ENCODE results near the gene NXN.

Gene NXN

DNA sequence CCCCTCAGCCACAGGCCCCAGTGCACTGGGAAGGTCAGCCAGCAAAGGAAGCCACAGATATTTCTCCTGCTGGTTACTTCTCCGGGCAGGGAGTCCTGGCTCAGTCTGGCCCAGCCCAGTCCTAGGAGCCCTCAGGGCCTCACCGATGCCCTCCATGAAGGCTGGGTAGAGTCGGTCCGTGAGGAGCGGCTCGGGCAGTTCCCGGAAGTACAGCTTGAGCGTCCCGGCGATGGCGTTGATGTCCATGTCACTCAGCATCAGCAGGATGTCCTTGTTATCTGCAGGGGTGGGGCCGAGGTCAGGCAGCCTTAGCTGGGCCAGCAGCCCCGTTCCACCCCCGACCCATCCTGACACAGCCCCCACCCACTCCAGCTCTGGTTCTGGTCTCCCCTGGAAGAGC, 31.0 kb upstream of the NXN start:
- no peak overlapping the region for H3K4me3 Mint-ChIP-seq
- no peaks in the 10 kb centered on the region for H3K36me3 Mint-ChIP-seq (ENCODE audit: low read depth)

DNA sequence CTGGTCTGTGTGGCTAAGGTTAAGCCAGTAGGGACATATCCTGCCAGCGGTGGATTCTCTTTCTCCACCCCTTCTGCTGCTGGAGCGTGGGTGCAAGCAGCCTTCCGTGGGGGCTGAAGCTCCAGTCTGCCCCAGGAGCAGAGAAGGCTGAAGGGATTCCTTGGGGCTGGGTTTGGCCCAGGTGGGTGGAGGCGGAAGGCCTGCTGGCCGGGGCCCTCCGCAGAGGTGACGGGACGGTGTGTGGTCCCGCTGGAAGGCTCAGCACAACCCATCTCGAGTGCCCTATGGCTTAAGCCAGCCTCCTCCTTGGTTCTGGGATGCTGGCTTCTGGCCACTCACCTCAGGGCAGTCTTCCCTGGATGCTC, 30.5 kb upstream of the NXN start:
- peaks cover 7% of the 10 kb centered on the region for H3K4me1 Mint-ChIP-seq
- H3K9me3 Mint-ChIP-seq: no peaks in the 10 kb centered on the region
- no peak overlapping the region for H3K4me3 Mint-ChIP-seq
- ATAC-seq (no peak), DNase-seq (no peak)
- no peaks in the 10 kb centered on the region for H3K27me3 Mint-ChIP-seq
- H3K36me3 Mint-ChIP-seq (ENCODE audit: low read depth): no peaks in the 10 kb centered on the region
- no peak overlapping the region for H3K27ac Mint-ChIP-seq

More for the DNA sequence above, 31.0 kb upstream of the NXN start:
- Mint-ChIP-seq H3K27ac (no peak overlapping the region), H3K9me3 (no peaks in the 10 kb centered on the region), H3K4me1 (peaks cover 2% of the 10 kb centered on the region), H3K27me3 (no peaks in the 10 kb centered on the region)
- no peak for DNase-seq
- no peak for ATAC-seq

DNA sequence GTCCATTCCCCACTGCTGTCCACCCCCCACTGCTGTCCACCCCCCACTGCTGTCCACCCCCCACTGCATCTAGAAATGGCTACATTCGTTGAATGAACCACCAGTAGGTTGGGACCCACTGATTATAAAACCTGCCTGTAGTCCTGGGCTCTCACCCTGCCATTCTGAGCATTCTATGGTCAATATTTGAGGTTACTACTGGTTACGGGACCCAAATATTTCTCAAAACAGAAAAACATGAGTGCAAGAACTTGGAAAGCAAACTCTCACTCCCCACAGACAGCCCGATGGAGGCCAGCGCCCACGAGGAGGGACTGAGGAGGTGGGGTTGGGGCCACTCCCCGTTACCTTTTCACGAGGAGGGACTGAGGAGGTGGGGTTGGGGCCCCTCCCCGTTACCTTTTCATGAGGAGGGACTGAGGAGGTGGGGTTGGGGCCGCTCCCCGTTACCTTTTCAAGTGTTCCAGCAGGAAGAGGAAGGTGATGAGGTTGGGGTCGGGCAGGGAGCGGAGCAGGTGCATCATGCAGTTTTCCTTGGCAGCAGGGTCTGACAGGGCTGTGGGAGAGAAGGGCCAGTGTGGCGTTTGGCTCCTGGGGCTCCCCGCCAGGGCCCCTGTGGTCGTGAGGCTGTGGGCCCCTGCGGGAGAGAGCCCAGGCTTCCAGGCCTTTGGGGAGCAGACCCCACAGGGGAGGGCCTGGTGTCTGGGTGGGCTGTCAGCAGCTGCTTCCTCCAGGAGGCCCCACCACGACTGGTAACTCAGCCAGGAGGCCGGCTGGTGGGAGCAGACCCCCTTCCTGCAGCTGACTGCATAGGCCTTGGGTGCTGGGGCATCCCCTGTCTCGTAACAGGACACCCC, 29.9 kb upstream of the NXN start:
- H3K4me3 Mint-ChIP-seq: no peak overlapping the region
- ATAC-seq (no peak), DNase-seq (no peak)
- H3K36me3 Mint-ChIP-seq (ENCODE audit: low read depth): peaks cover 2% of the 10 kb centered on the region
- H3K9me3 Mint-ChIP-seq: no peaks in the 10 kb centered on the region
- H3K27me3 Mint-ChIP-seq: no peaks in the 10 kb centered on the region
- H3K4me1 Mint-ChIP-seq: peaks cover 9% of the 10 kb centered on the region
- no peak overlapping the region for H3K27ac Mint-ChIP-seq

DNA sequence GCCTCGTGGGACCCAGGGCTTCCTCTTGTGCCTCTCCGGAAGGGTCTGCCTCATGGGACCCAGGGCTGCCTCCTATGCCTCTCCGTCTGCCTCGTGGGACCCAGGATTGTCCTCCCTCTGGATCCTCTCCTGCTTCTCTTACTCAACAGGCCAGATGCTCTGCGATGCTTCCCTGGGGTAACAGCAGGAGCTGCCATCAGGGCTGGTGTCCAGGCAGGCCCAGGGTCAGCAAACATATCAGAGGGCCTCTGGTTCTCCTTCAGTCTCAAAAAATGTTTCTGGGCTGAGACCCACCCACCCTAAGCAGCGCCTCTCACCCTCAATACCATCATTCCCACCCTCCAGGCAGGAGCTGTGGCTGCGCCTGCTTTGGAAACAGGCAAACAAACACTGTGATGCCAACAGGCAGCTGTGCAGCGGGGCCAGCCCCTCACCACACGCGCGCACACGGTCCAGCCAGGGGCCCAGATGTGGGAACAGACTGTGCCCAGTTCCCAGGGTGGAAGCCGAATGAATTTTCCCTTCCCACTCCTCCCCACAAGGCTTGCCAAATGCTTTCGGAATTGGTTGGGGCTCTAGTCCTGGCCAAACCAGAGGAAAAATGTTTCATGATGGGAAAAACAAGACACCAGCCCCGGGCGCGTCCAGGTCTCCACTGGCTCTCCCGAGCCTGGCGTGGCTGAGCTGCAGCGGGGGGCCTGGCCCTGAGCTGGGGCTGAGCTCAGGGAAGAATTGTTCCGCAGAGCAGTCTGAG, 28.6 kb upstream of the NXN start:
- H3K4me1 Mint-ChIP-seq: peaks cover 9% of the 10 kb centered on the region
- no peak for DNase-seq
- no peaks in the 10 kb centered on the region for H3K9me3 Mint-ChIP-seq
- H3K36me3 Mint-ChIP-seq (ENCODE audit: low read depth): peaks cover 2% of the 10 kb centered on the region
- no peak overlapping the region for H3K4me3 Mint-ChIP-seq
- no peak for ATAC-seq
- no peaks in the 10 kb centered on the region for H3K27me3 Mint-ChIP-seq
- no peak overlapping the region for H3K27ac Mint-ChIP-seq

DNA sequence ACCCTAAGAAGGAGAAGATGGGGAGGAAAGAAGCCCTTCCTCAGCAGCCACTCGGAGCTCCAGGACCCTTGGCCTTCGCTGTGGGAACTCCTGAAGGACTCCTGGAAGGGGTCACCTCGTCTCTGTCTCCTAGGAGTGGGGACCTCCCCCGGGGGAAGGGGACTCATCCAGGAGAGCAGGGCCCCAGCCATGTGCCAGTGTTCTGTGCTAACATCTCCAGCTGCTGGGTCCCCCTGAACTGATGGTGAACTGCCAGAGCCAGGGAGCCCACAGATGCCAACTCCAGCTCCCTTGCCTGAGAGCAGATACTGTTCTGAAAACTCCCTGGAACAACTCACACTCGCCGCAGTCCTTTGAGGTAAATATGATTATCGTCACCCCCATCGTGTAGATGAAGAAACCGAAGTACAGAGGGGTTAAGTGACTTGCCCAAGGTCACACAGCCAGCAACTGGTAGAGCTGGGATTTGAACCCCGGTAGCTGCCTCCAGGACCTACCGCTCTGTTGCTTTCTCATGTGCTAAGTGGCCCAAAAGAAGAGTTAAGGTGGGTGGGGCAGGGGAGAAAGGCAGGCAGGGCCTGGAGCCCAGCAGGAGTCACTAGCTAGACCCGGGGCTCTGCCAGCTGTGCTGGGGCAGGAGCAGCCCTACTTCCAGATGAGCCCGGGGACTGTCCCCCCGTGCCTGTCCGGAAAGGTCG, 27.9 kb upstream of the NXN start:
- peaks cover 9% of the 10 kb centered on the region for H3K4me1 Mint-ChIP-seq
- no peaks in the 10 kb centered on the region for H3K9me3 Mint-ChIP-seq
- H3K27ac Mint-ChIP-seq: no peak overlapping the region
- peaks cover 3% of the 10 kb centered on the region for H3K36me3 Mint-ChIP-seq (ENCODE audit: low read depth)
- no peak for ATAC-seq
- no peaks in the 10 kb centered on the region for H3K27me3 Mint-ChIP-seq
- DNase-seq: no peak
- H3K4me3 Mint-ChIP-seq: no peak overlapping the region

DNA sequence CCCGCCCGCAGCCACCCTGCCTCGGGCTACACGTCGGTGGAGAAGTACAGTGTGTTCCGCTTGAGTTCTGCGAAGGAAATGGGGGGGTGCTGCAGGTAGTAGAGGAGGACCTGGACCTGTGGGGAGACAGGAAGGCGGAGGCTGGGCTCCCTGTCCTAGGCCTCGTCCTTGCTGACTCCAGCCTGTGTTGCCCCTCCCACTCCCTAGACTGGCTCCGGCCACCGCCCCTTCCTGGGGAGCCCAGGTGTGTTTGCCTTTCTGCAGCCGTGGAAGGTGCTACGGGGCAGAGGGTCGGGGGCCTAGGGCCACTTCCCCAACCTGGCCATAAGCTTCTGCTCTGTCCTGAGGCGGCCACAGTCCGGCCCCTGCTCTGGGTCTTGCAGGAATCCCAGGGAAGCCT, 26.5 kb upstream of the NXN start:
- Mint-ChIP-seq H3K27me3 (no peaks in the 10 kb centered on the region), H3K4me1 (peaks cover 9% of the 10 kb centered on the region), H3K4me3 (no peak overlapping the region), H3K27ac (peak overlapping the region; percentile 64), H3K36me3 (ENCODE audit: low read depth) (peaks cover 10% of the 10 kb centered on the region), H3K9me3 (no peaks in the 10 kb centered on the region)
- DNase-seq: no peak
- ATAC-seq: no peak

DNA sequence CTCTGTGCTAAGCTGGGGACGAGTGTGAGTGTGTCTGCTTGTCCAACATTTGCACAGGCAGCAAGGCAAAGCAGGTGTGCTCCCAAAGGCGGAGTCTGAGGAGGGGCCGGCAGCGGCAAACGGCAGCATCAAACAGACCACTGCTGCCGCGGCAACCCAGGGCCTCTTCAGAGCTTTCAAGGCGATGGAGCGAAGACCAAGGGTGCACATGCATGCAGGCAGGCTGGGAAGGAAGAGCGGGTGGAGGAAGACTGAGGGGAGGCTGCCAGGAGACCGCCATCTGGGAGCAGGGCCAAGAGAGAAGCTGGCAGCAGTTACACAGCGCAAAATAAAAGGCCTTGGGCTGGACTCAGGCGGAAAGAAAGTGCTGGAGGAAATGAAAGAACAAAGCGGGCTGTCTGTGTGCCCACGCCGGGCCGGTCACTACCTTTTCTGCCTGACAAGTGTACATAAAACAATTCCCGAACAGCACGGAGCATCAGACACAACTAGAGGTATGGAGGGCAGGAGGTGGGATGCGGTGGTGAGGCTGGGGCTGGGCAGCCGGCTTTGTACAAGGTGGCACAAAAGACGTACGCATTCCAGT, 25.9 kb upstream of the NXN start:
- ATAC-seq (no peak), DNase-seq (no peak)
- H3K4me3 Mint-ChIP-seq: no peak overlapping the region
- peaks cover 9% of the 10 kb centered on the region for H3K4me1 Mint-ChIP-seq
- peaks cover 12% of the 10 kb centered on the region for H3K36me3 Mint-ChIP-seq (ENCODE audit: low read depth)
- no peaks in the 10 kb centered on the region for H3K9me3 Mint-ChIP-seq
- H3K27ac Mint-ChIP-seq: peak overlapping the region; percentile 64
- no peaks in the 10 kb centered on the region for H3K27me3 Mint-ChIP-seq

DNA sequence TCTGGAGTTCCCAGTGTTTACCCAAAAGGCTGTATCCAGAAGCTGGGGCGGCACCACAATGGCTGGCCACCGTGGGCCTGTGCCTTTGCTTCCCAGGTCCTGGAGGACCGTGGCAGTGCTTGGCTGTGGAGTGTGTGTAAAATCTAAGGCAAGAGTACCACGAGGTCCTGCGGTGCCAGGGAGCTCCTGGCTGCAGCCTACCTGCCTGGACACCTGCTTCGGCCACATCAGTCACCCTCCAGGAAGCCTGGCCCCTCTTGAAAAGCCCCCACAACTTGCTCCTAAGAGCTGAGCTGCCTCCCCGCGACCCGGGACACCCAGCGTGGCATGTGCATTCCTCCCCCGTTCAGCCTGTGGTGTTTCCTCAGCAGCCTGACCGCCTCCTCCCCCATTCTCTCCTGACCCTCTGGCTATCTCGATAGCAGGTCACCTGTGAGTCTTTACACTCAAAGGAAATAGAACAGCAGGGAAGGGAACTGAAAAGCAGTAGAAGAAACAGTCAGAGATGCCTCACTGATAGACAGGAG, 25.3 kb upstream of the NXN start:
- Mint-ChIP-seq H3K4me1 (peaks cover 9% of the 10 kb centered on the region), H3K36me3 (ENCODE audit: low read depth) (peaks cover 15% of the 10 kb centered on the region), H3K9me3 (no peaks in the 10 kb centered on the region), H3K4me3 (no peak overlapping the region), H3K27me3 (no peaks in the 10 kb centered on the region), H3K27ac (peak overlapping the region; percentile 64)
- ATAC-seq (no peak), DNase-seq (no peak)

DNA sequence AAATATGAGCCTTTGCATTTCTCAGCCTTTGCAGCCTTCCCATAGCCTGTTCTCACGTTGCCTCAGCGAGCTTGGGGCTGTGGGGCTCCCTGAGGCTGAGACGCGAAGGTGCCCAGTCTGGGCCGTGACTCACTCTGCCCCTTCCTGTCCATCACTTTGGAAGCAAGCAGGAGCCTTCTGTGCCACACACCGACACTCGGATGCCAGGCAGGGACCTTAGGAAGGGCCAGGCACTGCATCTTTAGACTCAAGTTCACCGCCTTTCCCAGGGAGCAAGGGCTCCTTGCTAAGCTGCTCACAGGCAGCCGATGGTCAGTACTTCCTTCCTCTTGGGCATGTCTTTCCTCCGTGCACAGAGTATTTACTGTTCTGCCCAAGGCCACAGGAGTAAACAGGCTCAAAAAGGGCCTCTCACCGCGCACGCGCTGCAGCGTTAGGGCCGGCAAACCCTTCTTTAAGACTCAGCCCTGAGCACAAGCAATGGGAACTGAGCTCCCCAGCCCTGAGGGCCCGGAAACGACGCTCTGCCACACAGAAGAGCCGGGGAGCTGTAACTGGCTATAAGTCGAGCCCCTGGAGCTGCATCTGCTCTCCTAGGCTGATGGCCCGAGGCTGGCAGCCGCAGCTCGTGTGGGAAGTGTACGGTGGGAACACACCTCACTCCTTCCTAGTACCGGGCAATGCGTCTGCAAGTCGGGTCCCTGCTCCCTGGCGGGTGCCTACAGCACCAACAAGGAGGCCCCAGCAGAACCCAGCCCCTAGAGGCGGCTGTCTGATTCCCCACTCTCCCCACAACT, 24.6 kb upstream of the NXN start:
- ATAC-seq (no peak), DNase-seq (no peak)
- peaks cover 20% of the 10 kb centered on the region for H3K36me3 Mint-ChIP-seq (ENCODE audit: low read depth)
- no peak overlapping the region for H3K27ac Mint-ChIP-seq
- H3K4me3 Mint-ChIP-seq: no peak overlapping the region
- H3K27me3 Mint-ChIP-seq: no peaks in the 10 kb centered on the region
- peaks cover 14% of the 10 kb centered on the region for H3K4me1 Mint-ChIP-seq
- no peaks in the 10 kb centered on the region for H3K9me3 Mint-ChIP-seq

DNA sequence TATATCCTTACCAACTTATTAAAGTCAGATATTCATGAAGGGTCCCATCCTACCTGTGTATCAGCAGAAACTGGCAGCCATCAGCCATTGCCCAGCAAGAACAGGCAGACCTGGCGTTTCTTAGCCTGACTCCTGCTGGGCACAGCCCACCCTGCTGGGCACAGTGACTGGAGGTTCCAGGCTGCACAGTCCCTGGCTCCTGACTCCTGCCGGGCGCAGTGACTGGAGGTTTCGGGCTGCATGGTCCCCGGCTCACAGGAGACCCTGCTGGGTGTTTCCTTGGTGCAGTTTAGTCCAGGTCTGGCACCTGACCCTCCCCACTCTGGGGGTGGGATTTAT, 24.0 kb upstream of the NXN start:
- ATAC-seq (no peak), DNase-seq (no peak)
- no peak overlapping the region for H3K27ac Mint-ChIP-seq
- H3K4me1 Mint-ChIP-seq: peaks cover 19% of the 10 kb centered on the region
- H3K9me3 Mint-ChIP-seq: no peaks in the 10 kb centered on the region
- no peak overlapping the region for H3K4me3 Mint-ChIP-seq
- peaks cover 21% of the 10 kb centered on the region for H3K36me3 Mint-ChIP-seq (ENCODE audit: low read depth)
- no peaks in the 10 kb centered on the region for H3K27me3 Mint-ChIP-seq

DNA sequence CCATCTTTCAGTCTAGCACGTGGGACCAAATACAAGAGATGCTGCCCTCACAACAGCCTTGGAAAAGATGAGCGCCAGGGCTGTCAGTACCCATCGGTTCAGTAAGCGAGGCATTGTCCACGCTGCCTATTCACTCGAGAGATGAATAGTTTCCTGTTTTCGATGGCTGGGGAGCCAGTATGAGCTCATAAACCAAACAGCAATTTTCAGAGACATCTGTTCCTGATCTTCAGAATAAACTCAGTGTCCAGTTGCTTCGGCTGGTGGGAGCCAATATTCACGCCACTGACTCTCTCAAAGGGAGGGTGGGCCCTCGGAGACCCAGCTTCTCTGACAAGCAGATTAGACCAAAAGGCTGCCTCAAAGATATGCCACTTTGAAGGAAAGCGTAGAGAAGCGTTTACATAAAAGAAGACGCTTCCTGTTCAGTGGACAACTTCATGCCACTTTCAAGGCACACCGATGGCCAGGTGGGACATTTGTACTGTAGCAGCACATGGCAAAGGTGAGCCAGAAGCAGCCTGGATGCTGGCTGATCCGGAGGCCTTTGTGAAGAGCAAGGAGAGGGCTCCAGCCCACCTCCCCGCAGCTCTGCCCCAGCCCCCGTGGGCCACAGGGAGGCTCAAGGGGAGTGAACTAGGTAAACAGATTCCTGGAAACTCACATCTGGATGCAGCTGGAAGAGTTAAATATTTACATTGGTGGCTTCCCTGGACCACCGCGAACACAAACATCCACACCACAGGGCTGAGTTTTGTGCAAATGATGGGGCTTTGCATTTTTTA, 23.4 kb upstream of the NXN start:
- ATAC-seq (no peak), DNase-seq (no peak)
- Mint-ChIP-seq H3K27me3 (no peaks in the 10 kb centered on the region), H3K4me1 (peaks cover 26% of the 10 kb centered on the region), H3K4me3 (no peak overlapping the region), H3K9me3 (no peaks in the 10 kb centered on the region), H3K36me3 (ENCODE audit: low read depth) (peaks cover 21% of the 10 kb centered on the region), H3K27ac (no peak overlapping the region)

DNA sequence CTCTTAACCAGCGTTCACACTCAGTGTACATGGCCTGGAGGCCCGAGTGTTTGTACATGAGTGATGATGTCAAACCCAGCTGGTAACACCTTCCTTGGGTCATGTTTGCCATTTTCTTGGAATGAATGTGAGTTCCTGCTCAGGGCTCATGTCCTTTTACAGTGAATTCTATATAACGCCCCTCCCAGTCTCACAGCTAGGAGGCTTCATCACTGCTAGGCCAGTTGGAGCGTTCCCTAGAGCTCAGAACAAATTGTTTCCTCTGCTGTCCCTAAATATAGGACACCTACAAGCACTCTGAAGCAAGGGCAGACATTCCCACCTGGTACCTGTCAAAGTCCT, 22.8 kb upstream of the NXN start:
- H3K4me1 Mint-ChIP-seq: peaks cover 29% of the 10 kb centered on the region

DNA sequence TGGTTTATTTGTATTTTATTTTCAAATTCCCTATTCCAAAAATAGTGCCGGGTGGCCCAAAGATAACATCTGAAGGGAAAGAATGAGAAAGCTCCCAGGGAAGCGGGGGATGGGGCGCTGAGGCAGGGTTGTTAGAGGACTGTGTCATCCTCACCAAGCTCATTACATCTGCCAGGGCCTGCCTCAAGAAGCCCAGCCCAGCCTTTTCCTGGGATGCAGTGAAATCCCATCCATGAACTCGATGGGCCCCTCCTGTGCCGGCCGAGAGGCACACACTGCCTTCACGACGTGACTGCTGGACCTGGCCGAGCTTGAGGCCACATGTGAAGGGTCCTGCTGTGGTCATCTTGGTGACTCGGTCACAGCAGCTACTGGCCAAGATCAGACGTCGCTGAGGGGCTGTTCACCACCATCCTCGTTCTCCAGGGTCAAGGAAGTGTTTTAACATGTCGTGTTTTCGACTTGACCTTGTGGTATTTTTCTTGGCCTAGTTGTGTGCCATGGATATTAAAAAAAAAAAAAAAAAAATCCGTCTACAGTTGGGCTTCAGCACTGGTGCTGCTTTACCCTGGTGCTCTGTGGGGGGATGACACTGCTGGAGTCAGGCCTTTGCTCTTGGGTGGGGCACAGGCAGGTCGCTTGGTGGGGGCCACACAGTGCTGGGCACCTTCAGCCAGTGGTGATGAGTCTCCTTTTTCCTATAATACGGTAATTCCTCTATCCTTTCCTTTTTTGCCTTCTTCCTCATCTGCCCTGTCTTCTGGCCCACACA, 22.2 kb upstream of the NXN start:
- Mint-ChIP-seq H3K27ac (no peak overlapping the region), H3K9me3 (no peaks in the 10 kb centered on the region), H3K4me1 (peaks cover 32% of the 10 kb centered on the region), H3K4me3 (no peak overlapping the region), H3K36me3 (ENCODE audit: low read depth) (peaks cover 21% of the 10 kb centered on the region), H3K27me3 (no peaks in the 10 kb centered on the region)
- DNase-seq (no peak), ATAC-seq (no peak)

More for the DNA sequence above, 22.8 kb upstream of the NXN start:
- H3K27me3 Mint-ChIP-seq: no peaks in the 10 kb centered on the region
- ATAC-seq (no peak), DNase-seq (no peak)
- H3K36me3 Mint-ChIP-seq (ENCODE audit: low read depth): peaks cover 21% of the 10 kb centered on the region
- H3K4me3 Mint-ChIP-seq: no peak overlapping the region
- H3K9me3 Mint-ChIP-seq: no peaks in the 10 kb centered on the region
- no peak overlapping the region for H3K27ac Mint-ChIP-seq

Measured in activated naive CD8-positive, alpha-beta T cell treated with anti-CD3 and anti-CD28 coated beads, Interleukin-2, amount 50 U/mL, for 24 hours (primary cell).